HS-5 (cell line): ENCODE measurements around the gene NNAT.

ENCODE experiments used
- DNase-seq: peaks from one replicate; pipeline ENCODE4 v3.0.0-alpha.2; 2012; ENCODE audit warnings: low read depth

The NNAT gene

DNA sequence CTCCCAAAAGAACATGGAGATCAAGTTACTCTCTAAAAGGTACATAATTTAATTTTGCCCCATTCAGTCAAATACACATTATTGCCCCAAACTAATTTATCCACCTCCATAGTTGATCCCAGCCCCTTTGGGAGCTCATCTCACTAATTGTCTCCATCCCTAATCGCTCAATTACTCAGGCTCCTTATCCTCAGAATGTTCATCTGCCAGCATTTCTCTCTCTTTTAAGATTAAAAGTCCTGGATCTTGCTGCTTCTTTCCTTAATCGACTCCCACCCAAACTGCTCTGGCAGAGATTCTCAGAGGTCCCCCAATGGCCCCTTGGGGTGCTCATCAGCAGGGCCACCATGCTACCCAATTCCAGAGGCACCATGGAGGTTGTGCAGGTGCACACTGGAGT lies 18.4 kb upstream of the NNAT start:
- DNase-seq = no peak

DNA sequence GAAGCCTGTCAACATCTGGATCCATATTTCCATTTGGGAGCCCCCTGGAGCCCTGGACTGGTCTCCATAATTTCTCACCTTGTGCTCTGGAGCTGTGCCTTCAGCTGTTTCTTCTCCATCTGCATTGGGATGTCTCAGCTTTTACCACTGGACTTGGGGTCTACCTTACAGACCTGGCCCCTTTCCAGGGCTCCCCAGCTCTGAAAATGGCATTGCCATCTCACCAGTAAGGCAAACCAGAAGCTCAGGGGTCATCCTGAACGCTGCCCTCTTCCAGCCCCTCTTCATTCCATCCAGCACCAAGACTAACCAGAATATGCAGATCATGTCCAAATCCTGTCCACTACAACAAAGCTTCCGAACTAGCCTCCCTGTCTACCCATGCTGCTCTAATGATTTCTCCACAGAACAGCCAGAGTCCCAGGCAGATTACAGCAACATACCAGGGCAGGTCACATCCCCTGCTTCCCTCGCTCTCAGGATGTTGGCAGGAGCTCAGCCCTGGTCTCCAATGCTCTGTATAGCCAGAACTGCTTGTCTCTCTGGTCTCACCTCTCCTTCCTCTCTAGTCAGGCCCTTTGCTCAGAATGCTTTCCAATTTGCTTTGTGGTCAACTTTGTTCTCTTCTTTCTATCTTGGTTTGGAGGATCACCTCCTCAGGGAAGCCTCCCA lies 17.7 kb upstream of the NNAT start:
- DNase-seq = no peak

DNA sequence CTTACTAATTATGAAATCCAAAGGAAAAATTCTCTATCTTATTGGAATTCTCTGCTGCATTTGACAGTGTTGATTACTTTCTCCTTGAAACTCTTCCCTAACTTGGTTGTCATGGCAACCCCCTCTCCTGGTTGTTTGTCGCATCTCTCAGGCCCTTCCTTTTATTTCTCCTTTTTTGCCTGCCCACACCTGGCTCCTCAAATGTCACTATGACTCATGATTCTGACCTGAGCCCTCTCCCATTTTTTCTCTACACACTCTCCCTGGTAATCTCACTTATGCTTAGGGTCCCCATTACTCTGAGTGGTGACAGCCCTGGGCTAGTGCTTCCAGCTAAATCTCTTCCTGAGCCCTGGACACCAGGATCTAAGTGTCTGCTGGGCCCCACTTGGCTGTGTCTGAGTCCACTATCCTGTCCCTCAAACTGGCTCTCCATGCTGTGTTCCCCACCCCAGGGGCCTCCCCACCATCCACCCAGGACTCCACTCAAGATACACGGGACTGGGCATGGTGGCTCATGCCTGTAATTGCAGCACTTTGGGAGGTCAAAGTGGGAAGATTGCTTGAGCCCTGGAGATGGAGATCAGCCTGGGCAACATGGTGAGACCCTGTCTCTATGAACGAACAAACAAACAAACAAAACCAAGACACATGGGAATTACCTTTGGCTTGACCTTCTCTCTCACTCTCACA lies 16.5 kb upstream of the NNAT start:
- DNase-seq = no peak

DNA sequence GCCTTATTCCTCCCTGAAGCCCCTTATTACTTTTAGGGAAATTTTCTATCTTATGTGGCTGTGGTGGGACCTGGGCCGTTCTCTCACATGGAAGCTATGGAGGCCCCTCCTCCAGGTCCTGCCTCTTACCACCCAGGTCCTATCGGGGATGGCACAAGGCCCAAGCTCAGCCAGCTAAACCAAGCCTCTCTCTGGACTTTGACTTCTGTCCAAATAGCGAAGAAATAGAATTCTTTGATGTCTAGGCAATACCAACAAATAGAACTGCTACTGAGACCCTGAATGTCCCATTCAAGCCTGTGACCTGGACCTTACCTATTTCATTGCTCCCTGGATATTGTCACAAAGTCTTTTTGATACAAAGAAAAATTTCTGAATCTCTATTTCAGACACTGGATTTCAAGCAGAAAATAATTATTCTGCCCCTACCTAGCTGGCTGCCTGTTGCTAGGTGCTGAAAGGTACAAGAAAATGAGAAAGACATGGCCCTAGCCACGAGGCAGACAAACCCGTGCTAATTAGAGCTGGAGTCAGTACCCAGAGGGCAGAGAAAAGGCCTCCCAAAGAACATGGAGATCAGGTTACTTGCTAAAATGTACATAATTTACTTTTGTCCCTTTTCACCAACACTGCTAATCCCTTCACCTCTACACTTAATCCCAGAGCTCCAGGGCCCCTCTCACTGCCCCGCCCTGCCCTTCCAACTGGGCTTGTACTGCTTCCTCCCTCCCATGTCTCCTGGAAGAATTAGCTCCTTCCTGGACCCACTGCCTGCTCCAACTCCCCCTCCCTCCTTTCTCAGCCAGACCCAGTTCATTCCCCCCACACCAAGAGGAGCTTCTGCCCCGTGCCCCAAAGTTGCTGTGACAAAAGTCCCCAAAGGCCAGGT lies 15.5 kb upstream of the NNAT start:
- no peak for DNase-seq

DNA sequence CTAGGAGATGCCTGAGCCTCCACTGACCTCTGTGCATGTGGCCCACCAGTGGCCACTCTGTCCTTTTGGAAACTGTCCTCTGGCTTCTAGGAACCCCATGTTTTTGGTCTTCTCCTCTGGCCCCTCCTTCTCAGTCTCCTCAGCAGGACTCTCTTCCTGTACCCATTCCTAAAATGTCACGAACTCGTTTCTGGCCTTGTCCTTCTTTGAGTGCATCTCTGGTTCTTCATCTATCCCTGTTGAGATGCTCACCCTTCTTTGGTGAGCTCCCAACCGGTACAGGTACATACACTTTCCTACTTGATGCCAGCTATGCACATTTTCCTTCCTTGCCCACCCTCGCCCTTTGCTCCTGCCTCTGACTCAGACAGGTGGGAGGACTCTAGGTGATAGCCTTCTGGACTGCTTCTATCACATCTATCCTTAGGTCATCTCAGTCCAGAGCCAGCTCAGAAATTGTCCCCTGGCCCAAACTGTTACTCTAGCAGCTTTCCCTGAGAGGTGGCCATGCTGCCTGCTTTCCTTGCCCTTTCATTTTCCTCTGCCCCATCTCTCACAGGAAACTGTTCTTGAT lies 14.8 kb upstream of the NNAT start:
- DNase-seq = no peak

DNA sequence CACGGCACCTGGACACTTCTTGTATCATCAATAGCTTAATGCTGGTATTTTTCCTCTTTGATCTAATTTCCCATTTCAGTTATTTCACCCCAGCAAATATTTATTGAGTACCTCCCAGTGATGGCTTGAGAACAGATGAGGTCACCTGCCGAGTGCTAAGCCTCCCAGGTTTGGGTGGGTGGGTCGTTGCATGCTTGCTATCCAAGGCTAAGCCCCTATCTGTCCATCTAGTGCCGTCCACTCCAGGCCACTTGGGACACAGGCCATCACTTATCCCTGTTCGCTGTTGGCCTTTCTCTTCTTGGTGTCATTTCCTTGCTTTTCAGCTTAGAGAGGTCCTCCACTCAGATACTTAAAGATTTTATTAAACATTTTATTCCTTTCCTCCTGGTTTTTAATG lies 10.8 kb upstream of the NNAT start:
- no peak for DNase-seq

DNA sequence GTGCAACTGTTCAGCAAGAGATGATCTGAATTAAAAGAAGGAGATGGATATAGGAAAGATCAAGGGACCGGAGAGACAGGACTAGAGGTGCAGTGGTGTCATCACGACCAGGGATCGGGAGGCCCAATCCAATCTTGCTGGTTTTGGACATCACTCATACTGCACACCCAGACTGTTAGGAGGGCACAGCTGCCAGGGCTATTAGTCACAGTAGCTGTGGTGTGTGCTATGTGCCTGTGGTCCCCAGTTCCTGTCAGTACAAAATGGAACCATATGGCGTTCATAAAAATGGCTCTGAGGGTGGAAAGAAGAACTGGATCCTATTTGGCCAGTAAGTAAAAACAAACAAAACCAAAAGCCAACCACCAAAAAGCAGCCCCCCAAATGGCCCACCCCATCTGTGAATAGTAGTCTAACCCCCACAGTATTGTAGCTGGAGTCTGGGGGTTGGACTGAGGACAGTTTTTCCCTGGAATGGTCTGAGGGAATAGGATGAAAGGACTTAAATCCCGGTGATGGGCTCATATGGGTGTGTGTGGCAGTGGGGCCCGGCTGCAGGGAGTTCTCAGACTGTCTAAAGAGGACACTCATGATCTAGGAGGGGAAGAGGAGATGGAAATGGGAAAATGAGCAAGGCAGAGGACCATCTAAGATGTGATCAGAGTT lies 9.3 kb upstream of the NNAT start:
- peak; percentile 76 for DNase-seq

DNA sequence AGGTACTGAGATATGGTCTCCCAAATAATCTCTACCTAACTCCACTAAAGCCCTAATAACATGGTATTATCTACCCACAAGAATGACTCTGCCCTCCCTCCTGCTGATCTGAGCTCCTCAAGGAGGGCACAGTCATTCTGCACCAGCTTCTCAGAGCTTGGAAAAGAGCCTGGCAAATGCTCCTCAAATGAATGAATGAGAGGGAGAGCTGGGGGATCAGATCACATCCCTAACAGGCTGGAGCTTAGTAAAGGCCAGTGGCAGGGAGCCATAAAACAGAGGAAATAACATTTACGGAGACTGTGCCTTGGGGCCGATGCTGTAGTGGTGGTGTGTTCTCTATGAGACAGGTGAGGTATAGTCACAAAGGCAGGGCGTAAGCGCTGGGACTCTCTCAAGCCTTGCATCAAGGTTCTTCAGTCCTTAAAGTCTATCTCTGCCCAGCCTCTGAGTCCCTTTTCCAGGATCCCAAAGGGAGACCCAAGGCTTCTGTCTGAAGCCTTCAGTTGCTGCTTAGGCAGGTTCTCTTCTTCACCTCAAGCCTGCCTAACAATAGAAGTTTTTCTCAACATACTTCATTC lies 7.2 kb upstream of the NNAT start:
- no peak for DNase-seq

DNA sequence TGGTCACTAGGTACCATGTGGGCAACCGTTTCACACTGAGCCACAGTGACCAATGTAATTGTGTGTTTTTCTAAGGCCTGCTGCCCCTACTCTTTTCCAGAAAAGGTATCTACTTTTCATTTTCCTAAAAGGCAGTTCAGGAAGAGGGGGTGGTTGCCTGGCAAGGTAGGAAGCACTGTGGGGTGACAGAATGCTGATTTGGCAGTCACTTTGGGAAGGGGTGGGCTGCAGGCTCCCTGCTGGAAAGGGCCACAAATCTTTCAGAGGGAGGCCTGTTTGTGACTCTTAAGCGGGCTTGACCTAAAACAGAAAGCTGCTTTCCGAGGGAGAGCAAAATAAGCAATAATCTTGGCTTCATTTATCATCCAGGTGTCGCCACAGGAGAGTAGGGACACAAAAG lies 5.2 kb upstream of the NNAT start:
- no peak for DNase-seq

DNA sequence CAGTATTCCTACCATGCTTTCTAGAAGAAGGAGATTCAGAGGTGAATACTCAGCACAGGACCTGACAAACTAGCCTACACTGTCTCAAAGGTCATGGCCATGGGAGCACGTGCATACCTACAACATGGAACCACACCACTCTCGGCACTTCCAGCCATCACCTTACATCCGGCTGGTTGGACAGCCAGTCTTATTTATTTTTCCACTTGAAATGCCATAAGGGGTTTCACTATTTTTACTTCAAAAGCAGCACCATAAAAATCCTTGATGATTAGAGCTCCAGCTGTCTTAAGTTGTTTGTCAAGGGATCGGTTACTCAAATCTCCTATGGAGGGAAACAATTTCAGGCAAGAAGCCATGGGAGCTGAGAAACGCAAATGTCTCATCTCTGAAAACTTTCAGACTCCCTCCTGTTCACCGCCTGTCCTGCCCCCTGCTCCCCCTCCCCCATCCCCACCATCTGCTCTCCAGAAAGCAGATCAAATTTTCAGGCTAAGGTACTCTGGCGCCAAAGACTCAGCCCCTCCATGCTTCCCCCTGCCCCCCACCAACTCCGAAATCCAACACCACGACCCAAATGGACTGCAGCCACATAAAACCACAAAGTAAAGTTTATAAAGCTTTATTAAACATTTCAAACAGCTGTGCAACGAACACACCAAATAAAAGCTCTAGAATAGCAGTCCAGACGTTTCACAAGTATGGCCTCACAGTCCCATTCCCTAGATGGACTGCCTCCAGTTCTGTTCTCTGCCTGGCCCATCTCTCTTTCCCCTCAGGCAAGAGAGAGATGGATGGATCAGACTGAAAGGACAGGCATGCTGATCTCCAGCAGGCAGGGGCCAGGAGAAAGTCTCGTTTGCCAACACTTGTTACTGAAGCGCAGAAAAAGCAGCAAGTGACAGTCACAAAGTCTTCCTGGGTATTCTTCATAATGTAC lies 4.0 kb upstream of the NNAT start:
- no peak for DNase-seq

DNA sequence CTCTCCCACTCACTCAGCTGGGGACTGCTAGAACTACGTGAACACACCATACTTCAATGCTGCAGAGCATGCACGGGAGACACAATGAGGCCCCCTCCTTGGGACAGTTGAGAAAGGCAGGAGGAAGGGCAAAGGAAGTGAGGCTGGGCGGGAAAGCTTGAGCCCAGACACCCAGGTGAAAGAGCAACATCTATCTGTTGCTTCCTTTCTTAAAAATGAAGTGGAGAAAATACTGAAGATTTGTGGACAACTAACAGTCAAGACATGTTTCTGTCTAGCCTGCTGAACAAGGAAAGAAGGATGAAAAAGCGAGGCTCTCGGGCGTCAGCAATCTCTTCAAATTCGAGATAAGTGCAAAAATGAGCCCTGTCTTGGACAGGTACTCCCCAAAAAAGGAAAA lies 3.0 kb upstream of the NNAT start:
- no peak for DNase-seq

DNA sequence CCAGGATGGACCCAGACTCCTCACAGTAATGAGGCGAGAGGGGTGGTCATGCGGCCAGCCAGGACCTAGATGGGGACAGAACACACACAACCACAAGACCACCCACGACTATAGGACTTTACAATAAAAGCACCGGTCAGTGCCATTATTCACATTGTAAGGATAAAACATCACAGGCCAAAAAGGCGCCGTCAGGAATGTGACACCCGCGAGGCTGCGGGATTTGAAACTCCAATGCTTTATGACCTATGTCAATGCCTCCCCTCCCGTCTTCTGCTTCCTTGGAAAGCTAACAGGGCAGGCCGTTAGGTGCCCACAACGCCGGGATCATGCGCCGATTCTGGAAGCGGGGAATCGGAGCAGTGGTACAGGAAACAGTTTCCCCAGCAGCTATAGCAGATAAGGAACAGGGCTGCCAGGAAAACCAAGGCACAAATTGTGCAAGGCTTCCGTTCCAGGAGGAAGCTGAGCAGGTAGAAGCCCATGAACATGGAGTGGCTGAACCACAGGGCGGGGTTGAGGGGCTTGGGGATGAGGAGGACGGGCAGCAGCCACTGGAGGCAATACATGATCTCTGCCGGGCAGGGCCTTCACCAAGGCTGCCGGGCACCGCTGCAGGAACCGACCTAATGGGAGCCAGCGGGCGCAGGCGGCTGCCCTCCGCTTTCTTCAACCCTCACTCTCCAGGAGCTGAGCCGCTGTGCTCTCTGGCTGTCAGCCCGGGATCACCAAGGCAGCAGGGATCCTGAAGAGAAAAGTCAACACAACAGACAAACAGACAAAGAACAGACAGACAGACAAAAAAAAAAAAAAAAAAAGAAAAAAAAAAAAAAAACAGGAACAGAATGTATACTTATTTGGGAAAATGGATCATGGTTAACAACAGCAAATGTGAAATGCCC lies 2.2 kb upstream of the NNAT start:
- no peak for DNase-seq

DNA sequence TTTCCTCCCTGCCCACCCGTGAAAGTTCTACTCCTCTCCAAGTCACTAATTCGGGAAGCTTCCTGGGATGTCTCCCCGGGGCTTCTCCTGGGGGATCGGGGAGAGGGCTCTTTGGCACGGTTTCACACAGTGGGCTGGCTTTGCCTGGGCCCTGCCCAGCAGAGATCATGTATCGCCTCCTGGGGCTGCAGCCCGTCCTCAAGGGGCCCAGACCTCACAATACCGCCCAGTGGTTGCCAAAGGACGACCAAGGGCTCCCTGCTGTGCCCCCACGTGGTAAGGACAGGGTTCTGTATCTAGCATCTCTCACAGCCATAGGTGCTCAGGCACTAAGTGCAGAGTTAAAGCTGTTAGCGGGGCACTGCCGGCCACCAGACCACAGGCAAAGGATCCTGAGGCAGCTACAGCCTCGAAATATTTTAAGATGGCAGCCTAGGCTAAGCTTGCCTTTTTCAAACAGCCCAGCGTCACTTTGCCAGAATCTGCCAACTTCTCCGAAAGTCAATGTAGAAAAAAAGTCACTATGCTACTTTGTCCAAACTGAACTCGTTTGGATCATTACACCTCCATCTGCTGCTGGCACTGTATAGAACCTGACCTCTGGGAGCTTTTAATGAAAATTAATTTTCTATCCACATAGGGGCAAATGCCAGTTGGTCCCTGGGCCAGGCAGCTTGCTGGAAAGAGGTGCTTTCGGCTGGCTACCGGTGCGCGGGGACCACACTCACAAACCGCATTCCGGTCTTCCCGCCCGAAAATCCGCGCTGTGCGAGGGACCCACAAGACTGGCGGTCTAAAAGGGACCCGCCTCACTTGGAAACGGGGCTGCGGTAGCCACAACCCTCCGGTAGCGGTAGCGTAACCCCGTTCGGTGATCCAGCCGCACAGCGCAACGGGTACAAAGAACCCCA lies 1.3 kb upstream of the NNAT start:
- DNase-seq = no peak

DNA sequence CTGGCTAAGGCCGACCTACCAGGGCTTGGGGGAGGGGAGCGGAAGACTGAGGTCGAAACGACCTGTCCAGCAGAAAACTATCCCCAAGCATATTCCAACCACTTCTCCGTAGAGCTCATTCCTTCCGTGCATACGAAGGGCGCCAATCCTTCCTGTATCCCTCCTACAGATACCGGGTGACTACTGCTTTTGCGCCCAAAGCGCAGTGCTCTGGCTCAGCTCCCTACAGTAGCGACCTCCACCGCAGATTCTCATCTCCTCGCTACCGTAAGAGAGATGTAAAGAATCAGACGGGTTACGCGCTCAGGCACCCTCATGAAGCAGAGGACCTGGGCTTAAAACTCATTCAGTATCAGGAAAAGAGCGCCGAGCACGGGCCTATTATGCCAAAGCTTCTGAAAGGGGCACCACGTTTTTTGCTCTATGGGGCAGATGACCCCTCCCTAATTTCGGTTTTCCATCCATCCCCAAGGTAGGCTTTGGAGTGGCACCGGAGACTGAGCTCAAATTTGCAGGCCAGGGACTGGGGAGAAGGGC lies 563 bp upstream of the NNAT start:
- no peak for DNase-seq

DNA sequence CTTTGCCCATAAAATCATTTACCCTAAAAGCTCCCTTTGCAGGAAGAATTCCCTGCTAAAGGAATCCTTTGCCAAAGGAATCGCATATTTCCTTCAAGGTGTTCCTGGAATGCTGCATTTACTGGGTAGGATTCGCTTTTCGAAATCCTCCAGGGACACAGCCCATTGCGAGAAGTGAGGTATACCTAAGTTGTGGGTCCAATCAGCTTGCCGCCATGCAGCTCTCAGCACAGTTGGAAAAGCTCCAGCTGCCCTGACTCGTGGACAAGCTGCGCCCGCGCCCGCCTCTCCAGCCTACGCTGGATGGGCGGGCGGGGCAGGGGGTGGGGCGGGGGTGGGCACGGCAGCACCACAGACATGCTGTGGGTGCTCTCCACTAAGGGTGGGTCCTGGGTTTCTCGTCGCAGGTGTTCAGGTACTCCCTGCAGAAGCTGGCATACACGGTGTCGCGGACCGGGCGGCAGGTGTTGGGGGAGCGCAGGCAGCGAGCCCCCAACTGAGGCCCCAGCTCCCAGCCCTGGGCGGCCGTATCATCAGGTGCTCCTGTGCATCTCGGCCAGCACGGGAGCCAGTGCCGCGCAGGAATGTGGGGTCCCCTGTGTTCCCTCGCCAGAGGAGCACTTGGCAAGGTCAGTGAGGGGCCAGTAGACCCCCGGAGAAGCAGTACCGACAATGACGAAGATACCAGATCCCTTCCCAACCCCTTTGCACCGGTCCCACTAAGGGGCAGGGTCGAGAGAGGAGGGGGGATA lies 1.4 kb downstream of the NNAT start:
- DNase-seq = no peak

DNA sequence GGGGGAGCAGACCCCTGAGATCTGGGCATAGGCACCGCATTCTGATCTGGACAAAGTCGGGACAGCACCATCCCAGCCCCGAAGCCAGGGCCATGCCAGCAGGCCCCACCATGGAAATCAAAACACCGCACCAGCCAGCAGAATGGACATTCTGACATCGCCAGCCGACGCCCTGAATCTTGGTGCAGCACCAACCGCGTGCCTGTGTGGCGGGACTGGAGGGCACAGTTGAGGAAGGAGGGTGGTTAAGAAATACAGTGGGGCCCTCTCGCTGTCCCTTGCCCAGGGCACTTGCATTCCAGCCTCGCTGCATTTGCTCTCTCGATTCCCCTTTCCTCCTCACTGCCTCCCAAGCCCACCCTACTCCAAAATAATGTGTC lies 2.0 kb downstream of the NNAT start:
- no peak for DNase-seq

DNA sequence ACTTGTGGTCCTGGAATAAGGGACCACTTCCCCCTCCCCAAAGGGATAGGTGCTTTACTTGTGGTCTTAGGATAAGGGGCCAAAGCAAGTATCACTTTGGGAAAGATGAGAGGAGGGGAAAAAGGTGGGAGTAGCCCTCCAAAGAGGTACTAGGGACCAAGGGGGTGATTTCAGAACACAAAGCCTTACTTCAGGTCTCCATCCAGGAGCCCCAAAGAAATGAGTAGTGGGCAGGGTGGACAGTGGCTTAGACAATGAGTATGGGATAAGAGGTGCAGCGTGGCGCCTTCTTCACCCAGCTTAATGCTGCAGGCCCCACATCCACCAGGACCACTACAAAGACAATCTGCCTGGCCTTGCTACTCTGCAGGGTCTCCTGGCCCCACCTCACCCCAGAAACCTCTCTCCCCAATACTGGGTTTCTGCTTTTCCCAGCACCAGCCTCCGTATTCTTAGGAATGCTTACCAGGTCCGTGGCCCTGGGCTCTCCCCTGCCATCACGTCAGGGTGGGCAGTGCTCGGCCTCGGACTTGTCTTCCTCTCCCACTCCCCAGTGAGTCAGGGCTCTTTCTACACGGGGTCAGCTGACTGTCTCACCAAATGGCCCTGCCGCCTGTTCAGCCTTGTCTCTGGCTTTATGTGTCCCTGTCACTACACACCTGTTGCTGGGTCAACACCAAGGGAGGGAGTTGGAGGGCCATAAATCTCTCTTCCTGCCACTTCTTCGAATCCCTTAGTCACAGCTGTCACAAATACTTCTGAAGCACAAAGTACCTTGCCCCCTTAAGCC lies 3.1 kb downstream of the NNAT start:
- no peak for DNase-seq
